ENCODE results near the gene ZNF512B.

ZNF512B gene

GRCh38 chr20:64001607-64002011 lies 31.9 kb upstream of the ZNF512B start:
- no peak overlapping the region for H3K23ac ChIP-seq (ENCODE audit: low read length)
- H3K79me1 ChIP-seq (ENCODE audit: low read length) = no peaks in the 10 kb centered on the region
- H3K4me1 ChIP-seq (ENCODE audit: control insufficient read depth, low read depth, low read length) = no peaks in the 10 kb centered on the region
- H4K8ac ChIP-seq (ENCODE audit: low read depth, low read length) = no peak overlapping the region
- no peak overlapping the region for H2BK5ac ChIP-seq (ENCODE audit: low read length)
- no peak overlapping the region for H3K4ac ChIP-seq (ENCODE audit: low read depth, low read length)
- H3K9ac ChIP-seq (ENCODE audit: low read length) = no peak overlapping the region
- no peak overlapping the region for H2AK5ac ChIP-seq (ENCODE audit: low read length)
- H3K79me2 ChIP-seq (ENCODE audit: control insufficient read depth, insufficient read depth, low read length) = no peaks in the 10 kb centered on the region
- H4K5ac ChIP-seq (ENCODE audit: low read length) = no peak overlapping the region
- no CpG with 5 or more reads among the region's 11 CpGs for WGBS (ENCODE audit: extremely low coverage, insufficient coverage, low lambda C conversion rate)
- peaks cover 15% of the 10 kb centered on the region for H3K36me3 ChIP-seq (ENCODE audit: control insufficient read depth, insufficient read depth, low read length)
- no peak overlapping the region for H2BK15ac ChIP-seq (replicated peaks; ENCODE audit: low read depth)
- no peak overlapping the region for H3K4me3 ChIP-seq (ENCODE audit: low read length)
- no peak overlapping the region for H3K4me2 ChIP-seq (ENCODE audit: low read length)
- no peak overlapping the region for H2BK120ac ChIP-seq (ENCODE audit: low read depth, low read length)
- no peak overlapping the region for H3K18ac ChIP-seq (ENCODE audit: low read length)
- H3K56ac ChIP-seq (ENCODE audit: low read length) = no peak overlapping the region
- H3K27me3 ChIP-seq (ENCODE audit: insufficient read depth, low read length, poor library complexity) = no peaks in the 10 kb centered on the region
- H3K27ac ChIP-seq (ENCODE audit: low read depth, low read length) = no peak overlapping the region
- no peak for DNase-seq

GRCh38 chr20:64000906-64001305 lies 31.2 kb upstream of the ZNF512B start:
- H3K79me1 ChIP-seq (ENCODE audit: low read length) = no peaks in the 10 kb centered on the region
- H3K79me2 ChIP-seq (ENCODE audit: control insufficient read depth, insufficient read depth, low read length) = no peaks in the 10 kb centered on the region
- no peak overlapping the region for H3K27ac ChIP-seq (ENCODE audit: low read depth, low read length)
- no peak overlapping the region for H3K56ac ChIP-seq (ENCODE audit: low read length)
- no peak overlapping the region for H3K4me3 ChIP-seq (ENCODE audit: low read length)
- no peak overlapping the region for H4K5ac ChIP-seq (ENCODE audit: low read length)
- WGBS (ENCODE audit: extremely low coverage, insufficient coverage, low lambda C conversion rate) = no CpG with 5 or more reads among the region's 12 CpGs
- no peak overlapping the region for H2BK15ac ChIP-seq (replicated peaks; ENCODE audit: low read depth)
- H2BK120ac ChIP-seq (ENCODE audit: low read depth, low read length) = no peak overlapping the region
- H2AK5ac ChIP-seq (ENCODE audit: low read length) = no peak overlapping the region
- no peak overlapping the region for H3K9ac ChIP-seq (ENCODE audit: low read length)
- H3K4me1 ChIP-seq (ENCODE audit: control insufficient read depth, low read depth, low read length) = no peaks in the 10 kb centered on the region
- no peak overlapping the region for H3K18ac ChIP-seq (ENCODE audit: low read length)
- H3K27me3 ChIP-seq (ENCODE audit: insufficient read depth, low read length, poor library complexity) = no peaks in the 10 kb centered on the region
- DNase-seq = no peak
- H3K23ac ChIP-seq (ENCODE audit: low read length) = no peak overlapping the region
- no peak overlapping the region for H4K8ac ChIP-seq (ENCODE audit: low read depth, low read length)
- H3K4ac ChIP-seq (ENCODE audit: low read depth, low read length) = no peak overlapping the region
- no peak overlapping the region for H2BK5ac ChIP-seq (ENCODE audit: low read length)
- H3K36me3 ChIP-seq (ENCODE audit: control insufficient read depth, insufficient read depth, low read length) = peaks cover 16% of the 10 kb centered on the region
- no peak overlapping the region for H3K4me2 ChIP-seq (ENCODE audit: low read length)

GRCh38 chr20:63982937-63983336 lies 13.2 kb upstream of the ZNF512B start:
- no peak for DNase-seq
- no CpG with 5 or more reads among the region's 14 CpGs for WGBS (ENCODE audit: extremely low coverage, insufficient coverage, low lambda C conversion rate)
- Histone ChIP-seq H4K8ac (ENCODE audit: low read depth, low read length) (no peak overlapping the region), H3K4ac (ENCODE audit: low read depth, low read length) (no peak overlapping the region), H3K79me2 (ENCODE audit: control insufficient read depth, insufficient read depth, low read length) (peaks cover 13% of the 10 kb centered on the region), H3K18ac (ENCODE audit: low read length) (no peak overlapping the region), H3K4me2 (ENCODE audit: low read length) (no peak overlapping the region), H2BK120ac (ENCODE audit: low read depth, low read length) (no peak overlapping the region), H4K5ac (ENCODE audit: low read length) (no peak overlapping the region), H3K27ac (ENCODE audit: low read depth, low read length) (no peak overlapping the region), H3K79me1 (ENCODE audit: low read length) (peaks cover 13% of the 10 kb centered on the region), H3K27me3 (ENCODE audit: insufficient read depth, low read length, poor library complexity) (no peaks in the 10 kb centered on the region), H3K4me3 (ENCODE audit: low read length) (no peak overlapping the region), H3K56ac (ENCODE audit: low read length) (no peak overlapping the region), H3K4me1 (ENCODE audit: control insufficient read depth, low read depth, low read length) (peaks cover 4% of the 10 kb centered on the region), H2AK5ac (ENCODE audit: low read length) (no peak overlapping the region), H3K36me3 (ENCODE audit: control insufficient read depth, insufficient read depth, low read length) (peaks cover 2% of the 10 kb centered on the region), H2BK5ac (ENCODE audit: low read length) (no peak overlapping the region), H3K9ac (ENCODE audit: low read length) (no peak overlapping the region), H3K23ac (ENCODE audit: low read length) (no peak overlapping the region), H2BK15ac (replicated peaks; ENCODE audit: low read depth) (no peak overlapping the region)

- Histone ChIP-seq H4K5ac (ENCODE audit: low read length) (peak within 1 kb of the TSS; percentile 26), H2BK120ac (ENCODE audit: low read depth, low read length) (no peak within 1 kb of the TSS), H2BK15ac (replicated peaks; ENCODE audit: low read depth) (no peak within 1 kb of the TSS), H4K8ac (ENCODE audit: low read depth, low read length) (peak within 1 kb of the TSS; percentile 6), H3K79me2 (ENCODE audit: control insufficient read depth, insufficient read depth, low read length) (peaks cover 13% of the 10 kb centered on the region), H2BK5ac (ENCODE audit: low read length) (no peak within 1 kb of the TSS), H3K27me3 (ENCODE audit: insufficient read depth, low read length, poor library complexity) (no peaks in the 10 kb centered on the region), H3K23ac (ENCODE audit: low read length) (peak within 1 kb of the TSS; percentile 80), H3K79me1 (ENCODE audit: low read length) (peaks cover 13% of the 10 kb centered on the region), H3K4ac (ENCODE audit: low read depth, low read length) (peak within 1 kb of the TSS; percentile 45), H3K18ac (ENCODE audit: low read length) (peak within 1 kb of the TSS; percentile 51), H3K4me3 (ENCODE audit: low read length) (peak within 1 kb of the TSS; percentile 58), H3K9ac (ENCODE audit: low read length) (peak within 1 kb of the TSS; percentile 88), H3K4me1 (ENCODE audit: control insufficient read depth, low read depth, low read length) (peaks cover 4% of the 10 kb centered on the region), H3K36me3 (ENCODE audit: control insufficient read depth, insufficient read depth, low read length) (peaks cover 2% of the 10 kb centered on the region), H2AK5ac (ENCODE audit: low read length) (peak within 1 kb of the TSS; percentile 20), H3K27ac (ENCODE audit: low read depth, low read length) (peak within 1 kb of the TSS; percentile 55), H3K4me2 (ENCODE audit: low read length) (peak within 1 kb of the TSS; percentile 79), H3K56ac (ENCODE audit: low read length) (peak within 1 kb of the TSS; percentile 86)
- DNase-seq = peak; percentile 98
- WGBS (ENCODE audit: extremely low coverage, insufficient coverage, low lambda C conversion rate) = no CpG with 5 or more reads among the region's 75 CpGs
Measured at GRCh38 chr20:63980806-63981728, 11.3 kb upstream of the ZNF512B start, which contains the start of gene PRPF6. Gene PRPF6, plus strand, starts transcription at chr20:63981132. Its CDS starts 114 bp downstream, at chr20:63981246.

- H3K4me3 ChIP-seq (ENCODE audit: low read length) = no peak overlapping the region
- H3K56ac ChIP-seq (ENCODE audit: low read length) = peak overlapping the region; percentile 61
- peak overlapping the region; percentile 26 for H4K5ac ChIP-seq (ENCODE audit: low read length)
- no peak overlapping the region for H3K23ac ChIP-seq (ENCODE audit: low read length)
- WGBS (ENCODE audit: extremely low coverage, insufficient coverage, low lambda C conversion rate) = no CpG with 5 or more reads among the region's 15 CpGs
- no peak for DNase-seq
- no peak overlapping the region for H2BK15ac ChIP-seq (replicated peaks; ENCODE audit: low read depth)
- H3K4ac ChIP-seq (ENCODE audit: low read depth, low read length) = peak overlapping the region; percentile 45
- H3K79me2 ChIP-seq (ENCODE audit: control insufficient read depth, insufficient read depth, low read length) = peaks cover 13% of the 10 kb centered on the region
- peak overlapping the region; percentile 20 for H2AK5ac ChIP-seq (ENCODE audit: low read length)
- no peak overlapping the region for H3K27ac ChIP-seq (ENCODE audit: low read depth, low read length)
- H3K9ac ChIP-seq (ENCODE audit: low read length) = peak overlapping the region; percentile 16
- H3K4me1 ChIP-seq (ENCODE audit: control insufficient read depth, low read depth, low read length) = peaks cover 4% of the 10 kb centered on the region
- no peak overlapping the region for H3K4me2 ChIP-seq (ENCODE audit: low read length)
- no peak overlapping the region for H4K8ac ChIP-seq (ENCODE audit: low read depth, low read length)
- peaks cover 13% of the 10 kb centered on the region for H3K79me1 ChIP-seq (ENCODE audit: low read length)
- peaks cover 2% of the 10 kb centered on the region for H3K36me3 ChIP-seq (ENCODE audit: control insufficient read depth, insufficient read depth, low read length)
- H2BK5ac ChIP-seq (ENCODE audit: low read length) = no peak overlapping the region
- H3K27me3 ChIP-seq (ENCODE audit: insufficient read depth, low read length, poor library complexity) = no peaks in the 10 kb centered on the region
- H3K18ac ChIP-seq (ENCODE audit: low read length) = no peak overlapping the region
- no peak overlapping the region for H2BK120ac ChIP-seq (ENCODE audit: low read depth, low read length)
Measured at GRCh38 chr20:63980317-63980805, 10.6 kb upstream of the ZNF512B start.

All from mesendoderm (in vitro differentiated cells).